KBM-7 (cell line): Measurements from ENCODE around the gene SLC7A10.
"Not testable (repeated sequence)": the region's sequence is repeated elsewhere in the genome, so short reads cannot be mapped to it uniquely, and the experiment has no call there.

ENCODE experiments used
- DNase-seq: peaks from one replicate; pipeline ENCODE4 v3.0.0-alpha.2; 2015
- in situ Hi-C: fragments of 300-500 bp; cut with MboI; formaldehyde crosslinking; loops from 2 replicates; pipeline ENCODE4 v1.14.3; 2020; ENCODE audit warnings: low sequenced_read_pairs, low pct_unique_long_range_greater_than_20kb, mixed read lengths

Gene SLC7A10

DNA sequence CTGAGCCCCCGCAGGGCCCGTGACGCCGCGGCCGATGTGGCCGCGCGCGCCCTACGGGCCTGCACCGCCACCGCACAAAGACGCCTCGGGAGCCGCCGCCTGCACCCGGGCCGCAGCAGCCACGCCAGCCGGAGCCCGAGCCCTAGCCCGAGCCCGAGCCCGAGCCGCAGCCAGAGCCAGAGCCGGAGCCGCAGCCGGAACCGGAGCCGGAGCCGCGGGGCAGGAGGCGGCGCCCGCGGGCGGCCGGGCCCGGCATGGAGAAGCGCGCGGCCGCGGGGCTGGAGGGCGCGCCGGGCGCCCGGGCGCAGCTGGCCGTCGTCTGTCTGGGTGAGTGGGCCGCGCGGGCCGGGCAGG is 31.1 kb downstream of the SLC7A10 start:
- DNase-seq, result no peak
- in situ Hi-C loops, result no loop called here

- DNase-seq, result no peak
- in situ Hi-C loops, result no loop called here
Observed at GRCh38 chr19:33193865-33194362, 31.7 kb downstream of the SLC7A10 start, which contains the start of gene LRP3. Gene LRP3 (plus strand): TSS chr19:33194330. CDS start chr19:33194786, 456 bp downstream.

DNA sequence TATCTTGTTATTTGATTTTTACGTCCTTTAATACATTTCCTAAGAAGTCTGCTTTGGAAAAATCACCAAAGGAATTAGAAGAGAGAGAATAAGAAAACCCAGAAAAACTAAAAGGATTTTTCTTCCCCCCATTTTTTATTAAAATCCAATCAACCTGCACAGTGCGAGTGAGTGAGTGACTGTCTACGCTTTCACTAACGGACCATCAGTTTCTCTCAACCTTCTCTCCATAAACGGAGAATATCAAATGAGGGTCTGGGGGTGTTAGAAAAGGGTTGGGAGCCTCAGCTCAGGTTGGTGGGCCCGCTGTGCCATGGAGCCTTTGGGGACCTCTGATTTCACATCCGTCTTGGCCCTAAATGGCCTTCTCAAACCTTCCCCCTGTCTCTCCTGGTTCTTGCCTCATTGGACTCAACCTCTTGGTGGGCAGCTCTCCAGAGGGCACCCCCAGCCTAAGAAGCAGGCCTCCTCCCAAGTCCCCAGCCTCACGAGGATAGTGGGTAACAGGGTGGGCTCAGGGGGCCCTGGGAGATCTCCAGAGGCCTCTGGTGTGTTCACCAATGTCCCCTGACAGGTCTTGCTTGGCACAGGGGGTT is 32.3 kb downstream of the SLC7A10 start:
- in situ Hi-C loops, result no loop called here
- no peak for DNase-seq

DNA sequence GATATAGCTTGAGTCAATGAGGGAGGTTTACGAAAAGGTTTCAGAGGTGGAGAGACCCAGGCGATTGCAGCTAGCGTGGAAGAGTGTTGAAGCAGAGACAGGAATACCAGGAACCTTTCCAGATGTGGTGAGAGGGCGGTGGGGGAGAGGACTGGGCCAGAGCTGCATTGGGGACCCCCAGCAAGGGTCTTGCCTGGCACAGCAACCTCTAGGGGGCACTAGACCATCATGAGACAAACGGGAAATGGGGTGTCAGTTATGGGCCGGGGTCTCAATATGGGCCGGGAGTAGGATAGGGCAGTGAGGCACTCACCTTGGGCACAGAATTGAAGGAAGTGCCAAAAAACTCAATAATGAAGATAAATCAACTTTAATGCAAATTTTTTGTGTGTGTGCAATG is 33.6 kb downstream of the SLC7A10 start:
- no peak for DNase-seq
- in situ Hi-C loops, result no loop called here

- DNase-seq, result no peak
- in situ Hi-C loops, result no loop called here
Observed at GRCh38 chr19:33191501-33191900, 34.1 kb downstream of the SLC7A10 start.

- DNase-seq, in situ Hi-C loops: not testable (repeated sequence)
Observed at GRCh38 chr19:33191092-33191491, 34.6 kb downstream of the SLC7A10 start.

DNA sequence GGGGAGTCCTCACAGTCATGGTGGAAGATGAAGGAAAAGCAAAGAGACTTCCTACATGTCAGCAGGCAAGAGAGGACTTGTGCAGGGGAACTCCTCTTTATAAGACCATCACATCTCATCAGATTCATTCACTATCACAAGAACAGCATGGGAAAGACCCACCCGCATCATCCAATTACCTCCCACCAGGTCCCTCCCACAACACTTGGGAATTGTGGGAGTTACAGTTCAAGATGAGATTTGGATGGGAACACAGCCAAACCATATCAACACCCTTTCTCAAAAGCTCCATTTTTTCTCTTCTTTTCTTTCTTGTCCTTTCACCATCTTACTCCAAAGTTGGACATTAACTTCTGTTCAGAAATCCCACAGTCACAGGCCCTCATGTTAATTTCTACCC is 36.2 kb downstream of the SLC7A10 start:
- no peak for DNase-seq
- in situ Hi-C loops, result no loop called here

- in situ Hi-C loops, result no loop called here
- no peak for DNase-seq
Observed at GRCh38 chr19:33187183-33187540, 38.5 kb downstream of the SLC7A10 start.

- peak; percentile 63 for DNase-seq
- in situ Hi-C loops, result no loop called here
Observed at GRCh38 chr19:33186431-33187182, 39.0 kb downstream of the SLC7A10 start.

DNA sequence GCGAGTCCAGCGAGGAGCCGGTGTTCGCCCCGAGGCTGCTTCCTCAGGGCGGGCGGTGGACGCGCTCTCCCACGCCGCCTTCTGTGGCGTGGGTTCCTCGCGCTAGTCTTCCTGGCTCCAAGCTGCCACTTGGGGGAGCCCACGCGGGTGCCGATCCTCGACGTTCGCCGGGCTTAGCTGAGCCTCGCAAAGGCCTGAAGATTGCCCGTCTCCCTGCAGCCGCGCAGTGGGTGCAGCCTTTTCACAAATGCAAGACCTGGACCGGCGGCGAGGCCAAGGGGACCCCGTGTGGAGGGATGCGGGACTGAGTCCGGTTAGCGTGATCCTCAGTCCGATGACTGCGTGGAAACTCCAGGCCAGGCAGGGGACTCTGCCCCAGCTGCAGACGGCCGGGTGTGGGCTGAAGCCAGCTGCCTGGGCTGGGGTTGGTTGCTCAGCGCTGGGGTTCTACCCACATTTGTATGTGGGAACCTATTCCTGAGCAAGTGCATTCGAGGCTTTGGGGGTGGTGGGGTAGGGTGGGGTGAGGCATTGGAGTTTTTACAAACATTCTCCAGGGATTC is 48.2 kb downstream of the SLC7A10 start:
- DNase-seq, result no peak
- in situ Hi-C loops, result no loop called here

DNA sequence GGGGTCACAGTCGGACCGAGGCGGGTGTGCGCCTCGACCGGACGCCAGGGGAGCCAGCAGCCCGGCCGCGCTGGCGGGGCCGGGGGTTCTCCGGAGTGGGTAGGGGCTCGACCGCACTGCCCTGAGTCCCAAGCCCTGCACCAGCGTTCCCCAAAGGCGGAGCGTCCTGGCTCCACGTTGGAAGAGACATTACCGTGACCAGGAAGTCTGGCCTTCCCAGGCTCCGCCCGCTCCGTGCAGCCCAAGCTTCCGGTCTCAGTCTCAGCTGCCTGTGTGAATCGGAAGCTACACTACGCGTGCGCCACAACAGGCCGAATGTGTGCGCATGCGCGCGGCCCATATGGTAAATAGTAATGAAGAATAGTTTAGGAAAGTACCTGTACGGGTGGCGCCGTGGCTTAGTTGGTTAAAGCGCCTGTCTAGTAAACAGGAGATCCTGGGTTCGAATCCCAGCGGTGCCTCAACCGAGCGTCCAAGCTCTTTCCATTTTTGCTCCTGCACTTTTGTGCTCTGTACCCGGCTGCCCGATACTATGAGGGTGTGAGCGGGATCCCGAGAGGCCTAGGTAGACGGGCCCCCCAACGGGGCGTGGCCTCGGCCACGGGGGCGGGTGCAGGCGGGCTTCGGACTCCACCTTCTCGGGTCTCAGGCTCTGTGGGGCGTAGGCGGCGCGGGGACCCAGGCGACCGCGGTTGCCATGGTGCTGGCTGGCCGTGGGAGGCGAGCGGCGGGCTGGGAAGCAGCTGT is 48.8 kb downstream of the SLC7A10 start:
- in situ Hi-C loops, result no loop called here
- peak; percentile 100 for DNase-seq

DNA sequence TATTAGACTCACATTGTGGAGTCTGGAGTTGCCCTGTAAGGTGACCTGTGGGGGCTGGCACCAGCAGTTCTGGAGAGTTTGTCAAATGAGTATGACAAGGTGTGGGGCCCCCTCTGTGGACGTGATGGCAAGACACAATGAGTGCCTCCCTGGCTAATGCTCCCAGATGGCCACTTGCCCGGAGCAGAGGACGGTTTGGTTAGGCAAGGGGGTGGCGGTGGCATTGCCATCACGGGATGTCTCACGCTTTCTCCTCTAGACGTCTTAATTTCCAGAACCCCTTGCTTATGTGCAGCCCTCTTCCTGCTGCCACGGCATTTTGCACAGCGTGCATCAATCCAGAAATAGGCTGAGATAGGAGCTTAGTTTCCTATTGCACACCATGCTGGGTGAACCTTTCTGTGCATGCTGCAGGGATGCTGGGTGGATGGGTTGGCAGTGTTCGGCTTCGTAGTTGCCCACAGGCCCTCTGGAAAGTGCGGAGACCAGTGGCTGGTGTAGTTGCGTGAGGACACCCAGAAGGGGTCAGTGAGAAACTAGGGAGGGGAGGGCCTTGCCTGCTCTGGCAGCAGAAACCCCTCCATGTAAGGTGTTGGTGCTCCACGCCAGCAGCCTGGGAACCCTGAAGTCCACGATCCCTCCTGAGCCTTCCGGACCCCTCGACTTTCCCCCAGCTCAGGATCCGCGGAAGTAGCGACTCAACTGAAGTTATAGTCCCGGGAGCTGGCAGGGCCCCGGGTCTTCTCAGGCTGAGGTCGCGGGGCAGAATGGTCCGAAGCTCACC is 49.6 kb downstream of the SLC7A10 start:
- DNase-seq, result no peak
- in situ Hi-C loops, result no loop called here

- no peak for DNase-seq
- in situ Hi-C loops, result no loop called here
Observed at GRCh38 chr19:33175156-33175782, 50.4 kb downstream of the SLC7A10 start.

DNA sequence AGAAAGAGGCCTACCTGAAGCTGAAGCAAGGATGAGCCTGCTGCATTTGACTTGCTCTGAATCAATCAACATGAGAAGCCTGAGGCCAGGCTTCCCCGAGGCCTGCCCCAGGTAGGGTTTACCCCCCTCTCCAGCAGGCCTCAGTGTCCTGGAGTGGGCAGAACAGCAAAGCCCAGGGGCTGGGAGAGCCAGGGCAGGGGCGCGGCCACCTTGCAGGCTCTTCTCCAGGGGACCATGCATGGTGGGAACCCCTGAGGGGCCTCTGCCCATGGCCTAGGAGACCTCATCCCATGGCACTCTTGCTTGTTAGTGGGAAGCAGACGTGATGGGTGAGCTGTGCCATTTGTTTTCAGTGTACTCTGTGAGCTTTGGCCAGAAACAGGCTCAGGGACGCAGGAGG is 51.5 kb downstream of the SLC7A10 start:
- no peak for DNase-seq
- in situ Hi-C loops, result no loop called here

DNA sequence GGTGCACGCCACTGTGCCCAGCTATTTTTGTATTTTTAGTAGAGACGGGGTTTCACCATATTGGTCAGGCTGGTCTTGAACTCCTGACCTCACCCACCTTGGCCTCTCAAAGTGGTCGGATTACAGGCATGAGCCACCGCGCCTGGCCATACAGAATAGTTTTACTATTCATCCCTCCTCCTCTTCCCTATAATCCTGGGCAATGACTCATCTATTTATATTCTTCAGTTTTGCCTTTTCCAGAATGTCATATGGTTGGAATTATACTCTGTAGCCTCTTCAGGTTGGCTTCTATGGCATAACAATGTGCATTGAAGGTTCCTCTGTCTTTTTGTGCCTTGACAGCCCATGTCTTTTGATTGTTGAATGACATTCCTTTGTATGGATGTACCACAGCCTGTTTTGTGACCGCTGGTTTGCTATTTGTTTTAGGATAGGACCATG is 53.7 kb downstream of the SLC7A10 start:
- no peak for DNase-seq
- in situ Hi-C loops, result no loop called here

DNA sequence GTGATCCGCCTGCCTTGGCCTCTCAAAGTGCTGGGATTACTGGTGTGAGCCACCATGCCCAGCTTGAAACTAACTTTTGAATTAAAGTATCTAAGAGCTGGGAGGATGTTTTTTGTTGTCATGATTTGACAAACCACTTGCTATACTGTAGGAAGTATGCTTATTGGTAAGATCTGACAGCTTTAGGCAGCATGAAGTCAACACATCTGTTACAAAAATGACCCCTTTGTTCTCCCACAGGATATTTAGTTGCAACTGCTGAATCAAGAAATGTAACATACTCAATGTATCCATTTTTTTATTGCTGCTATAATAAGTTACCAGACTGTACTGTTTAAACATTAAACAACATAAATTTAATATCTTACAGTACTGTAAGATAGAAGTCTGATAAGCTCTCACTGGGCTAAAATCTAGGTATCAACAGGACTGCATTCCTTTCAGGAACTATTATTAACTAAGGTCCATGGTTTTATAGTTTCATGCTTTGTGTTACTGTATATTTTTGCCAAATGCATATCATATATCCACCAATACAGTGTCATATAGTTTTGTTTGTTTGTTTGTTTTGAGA is 54.3 kb downstream of the SLC7A10 start:
- in situ Hi-C loops, result no loop called here

GRCh38 chr19:33168528-33168927 is 57.1 kb downstream of the SLC7A10 start:
- in situ Hi-C loops, result no loop called here
- DNase-seq, result no peak

More for the DNA sequence above, 54.3 kb downstream of the SLC7A10 start:
- DNase-seq, result no peak

- in situ Hi-C loops, result no loop called here
- no peak for DNase-seq
Observed at GRCh38 chr19:33167438-33167837, 58.2 kb downstream of the SLC7A10 start.
